Right lobe of liver (tissue), 6 donors: Measurements from ENCODE around the gene CMTM5. TPM values are rescaled to one million over a fixed set of nuclear protein-coding genes. Genes with fewer than 3 reads are reported as not detected.

Source experiments
- ATAC-seq, 4 donors: fragments of 200-7000 bp; cut with Tn5 transposase; one replicate each; pipeline ENCODE4 v1.9.1; 2020; ENCODE audit warnings: mild to moderate bottlenecking in 4 of 4, moderate library complexity in 4 of 4
- DNase-seq, 3 donors: peaks; one replicate each; pipeline ENCODE4 v3.0.0-alpha.2; 2020
- H3K27ac ChIP-seq, 3 donors: fragments of 200-600 bp; one replicate each; pipeline ENCODE4 v1.8.0; 2022
- H3K27me3 ChIP-seq, 2 donors: fragments of 200-600 bp; one replicate each; pipeline ENCODE4 v1.8.0; 2022
- H3K36me3 ChIP-seq, 4 donors: fragments of 200-600 bp; sonication (generic) in 1 of 4; one replicate each; pipeline versions ENCODE4 v1.5.1 to v1.8.0; 2017 to 2022; ENCODE audit warnings: control low read depth in 1 of 4
- H3K4me1 ChIP-seq, 4 donors: fragments of 200-600 bp; sonication (generic) in 1 of 4; one replicate each; pipeline versions ENCODE4 v1.5.1 to v1.8.0; 2017 to 2022; ENCODE audit warnings: control low read depth in 1 of 4
- H3K4me3 ChIP-seq, 3 donors: fragments of 200-600 bp; one replicate each; pipeline ENCODE4 v1.8.0; 2022
- H3K9me3 ChIP-seq, 4 donors: fragments of 200-600 bp; sonication (generic) in 1 of 4; one replicate each; pipeline versions ENCODE4 v1.5.1 to v1.8.0; 2017 to 2022; ENCODE audit warnings: control low read depth in 1 of 4
- CTCF ChIP-seq, 4 donors: fragments of 200-600 bp in 3 of 4; fragments of 450-650 bp in 1 of 4; IDR thresholded peaks; one replicate each; pipeline versions ENCODE4 v1.5.1 to v1.8.0; 2016 to 2022; ENCODE audit warnings: antibody characterized with exemption in 4 of 4, mild to moderate bottlenecking in 2 of 4
- POLR2A ChIP-seq: fragments of 450-650 bp; IDR thresholded peaks from one replicate; pipeline ENCODE4 v1.6.1; 2017; ENCODE audit warnings: antibody characterized with exemption, mild to moderate bottlenecking
- WGBS: methylation state at CpG from one replicate; pipeline ENCODE4 v1.1.6; 2018; ENCODE audit warnings: low coverage, low lambda C conversion rate; ENCODE audit not compliant: insufficient coverage; ENCODE audit errors: missing lambda C conversion rate; 5-methylcytosine and 5-hydroxymethylcytosine counted together
- intact Hi-C, 2 donors: fragments of 100-400 bp; cut with DNase I; formaldehyde crosslinking; loops; one replicate each; pipeline versions ENCODE4 v1.11.2 to v1.14.1; 2022
- microRNA counts: library from miRNA; unstranded; fragments of <30 nt; microRNA quantifications from one replicate; lab custom pipeline; 2016
- microRNA-seq, 2 donors: library from miRNA; unstranded; fragments of <30 nt; microRNA quantifications; one replicate each; pipeline ENCODE4, GENCODE V29; 2019 to 2020
- small RNA-seq, 2 experiments: library from RNA; depleted of rRNA; stranded (forward); fragments of <200 nt; gene quantifications; one replicate each; pipeline ENCODE3, GENCODE V24; 2016
- total RNA-seq, 6 experiments: library from RNA; depleted of rRNA in 2 of 6; stranded (reverse); fragments of >200 nt in 2 of 6; fragmentation: NEBNext Ultra II Directional in 3 of 6; extraction: Animal tissue kit (Norgen Biotek cat#: 25700) in 3 of 6; gene quantifications; one replicate each; pipeline versions ENCODE4 v1.1.0 to v1.2.4, GENCODE V29; 2016 to 2023
- donor health status: DM: no; HTN: yes; CAD: no.
- donor health status: DM: no; HTN: no; CAD: no.
- donor health status: DM: no; HTN: no; CAD: no.
- donor health status: DM: no; HTN: yes; CAD: no.
- donor health status: DM: no; HTN: yes; CAD: no.

Gene CMTM5
- total RNA-seq, 6 experiments from 2014 or later = 0.32 to 0.49 TPM; not detected in 4

- TF ChIP-seq CTCF (IDR thresholded peaks at IDR 0.05) = no peak
- TF ChIP-seq POLR2A = no peak
- no peak for ATAC-seq
- no peaks in the 10 kb centered on the region for H3K4me1 ChIP-seq
- no peaks in the 10 kb centered on the region for H3K27me3 ChIP-seq
- H3K4me3 ChIP-seq = no peak overlapping the region
- no peak overlapping the region for H3K27ac ChIP-seq
- intact Hi-C loops = no loop called here
- no peaks in the 10 kb centered on the region for H3K9me3 ChIP-seq
- WGBS = 96% methylated on average over 4 of the region's 13 CpGs
- no peaks in the 10 kb centered on the region for H3K36me3 ChIP-seq
- DNase-seq = peak in 1 of 3 donors; percentile 13
Observed at GRCh38 chr14:23428686-23429495, 52.0 kb downstream of the CMTM5 start.

MicroRNAs within 50 kb of the gene (microRNA counts, 767-probe panel; counts per million panel counts)
- microRNA hsa-miR-208a (lab: Ali Mortazavi, UCI) (237 counts per million), microRNA hsa-miR-208b (lab: Ali Mortazavi, UCI) (237 counts per million)

Small RNAs within 50 kb of the gene (microRNA-seq; reads per million reads assigned to microRNA genes)
- gene MIR208A (0 reads per million in 2 donors), gene MIR208B (0 reads per million in 2 donors)

Small RNAs within 50 kb of the gene (small RNA-seq; reads per million reads assigned to genes)
- gene MIR208A (0 reads per million in 2 experiments), gene MIR208B (0 reads per million in 2 experiments)

Other genes with a start within 250 kb of the CMTM5 start
- gene SLC7A8, start 193.4 kb upstream of the CMTM5 start, total RNA-seq = 10 to 100 TPM in 1 of 6 experiments, 1 to 10 TPM in 5; 3.2 to 10.1 (median 4.4) TPM
- under 1 TPM in 1 of 6 experiments, not detected in 5; 0.49 TPM for gene RNF212B, start 139.1 kb upstream of the CMTM5 start, total RNA-seq
- 1 to 10 TPM; 3.4 to 8.8 (median 5.3) TPM for gene HOMEZ, start 90.9 kb upstream of the CMTM5 start, total RNA-seq
- gene PPP1R3E, start 74.2 kb upstream of the CMTM5 start, total RNA-seq = 10 to 100 TPM in 2 of 6 experiments, 1 to 10 TPM in 4; 4.0 to 11.1 (median 8.1) TPM
- gene BCL2L2, start 70.2 kb upstream of the CMTM5 start, total RNA-seq = 10 to 100 TPM in 4 of 6 experiments, 1 to 10 TPM in 2; 8.8 to 15.8 (median 12.1) TPM
- 10 to 100 TPM; 23.6 to 95.3 (median 64.6) TPM for gene PABPN1, start 55.6 kb upstream of the CMTM5 start, total RNA-seq
- gene SLC22A17, start 24.2 kb upstream of the CMTM5 start, total RNA-seq = 1 to 10 TPM; 1.5 to 2.7 (median 2.1) TPM
- gene EFS, start 11.9 kb upstream of the CMTM5 start, total RNA-seq = under 1 TPM; 0.19 to 0.60 (median 0.39) TPM
- gene IL25, start 4.2 kb upstream of the CMTM5 start, total RNA-seq = not detected
- under 1 TPM in 5 of 6 experiments, not detected in 1; 0.07 to 1.00 (median 0.13) TPM for gene MYH6, start 31.2 kb downstream of the CMTM5 start, total RNA-seq
- gene MYH7, start 58.6 kb downstream of the CMTM5 start, total RNA-seq = 1 to 10 TPM in 1 of 6 experiments, under 1 TPM in 5; 0.30 to 5.6 (median 0.60) TPM
- 10 to 100 TPM; 12.0 to 16.5 (median 14.3) TPM for gene NGDN, start 92.7 kb downstream of the CMTM5 start, total RNA-seq
- gene ZFHX2, start 174.7 kb downstream of the CMTM5 start, total RNA-seq = under 1 TPM; 0.33 to 0.83 (median 0.47) TPM
- gene THTPA, start 179.2 kb downstream of the CMTM5 start, total RNA-seq = 10 to 100 TPM in 4 of 6 experiments, 1 to 10 TPM in 2; 8.2 to 15.0 (median 11.4) TPM
- 10 to 100 TPM; 13.6 to 25.9 (median 23.0) TPM for gene AP1G2, start 190.7 kb downstream of the CMTM5 start, total RNA-seq
- under 1 TPM in 3 of 6 experiments, not detected in 3; 0.07 to 0.20 (median 0.19) TPM for gene JPH4, start 201.7 kb downstream of the CMTM5 start, total RNA-seq